HG03139 (cell line): Measurements from ENCODE around the gene SULF2.

Experiments used
- ATAC-seq: cut with Tn5 transposase; IDR thresholded peaks from one replicate; pipeline ENCODE4 v1.9.1; 2021; ENCODE audit not compliant: unreplicated experiment

The SULF2 gene

DNA sequence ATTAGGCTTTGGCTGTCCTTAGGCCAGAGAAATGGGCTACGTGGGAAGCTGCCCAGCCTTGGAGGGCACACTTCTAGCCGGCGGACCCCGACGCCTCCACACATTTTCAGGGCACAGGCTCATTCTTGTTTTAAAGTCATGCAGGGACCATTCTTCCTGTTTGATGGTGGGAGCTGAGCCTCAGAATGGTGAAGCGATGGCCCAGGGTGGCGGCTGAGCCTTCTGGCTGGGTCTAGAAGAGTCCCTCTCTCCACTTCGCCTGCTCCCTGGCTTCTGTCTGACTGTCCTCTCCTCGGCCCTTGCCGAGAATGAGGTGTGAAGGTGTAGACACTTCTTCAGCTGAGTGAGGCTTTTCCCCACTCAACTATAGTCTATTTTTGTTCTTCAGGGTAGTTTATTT, 114.4 kb downstream of the SULF2 start:
- ATAC-seq: no peak

DNA sequence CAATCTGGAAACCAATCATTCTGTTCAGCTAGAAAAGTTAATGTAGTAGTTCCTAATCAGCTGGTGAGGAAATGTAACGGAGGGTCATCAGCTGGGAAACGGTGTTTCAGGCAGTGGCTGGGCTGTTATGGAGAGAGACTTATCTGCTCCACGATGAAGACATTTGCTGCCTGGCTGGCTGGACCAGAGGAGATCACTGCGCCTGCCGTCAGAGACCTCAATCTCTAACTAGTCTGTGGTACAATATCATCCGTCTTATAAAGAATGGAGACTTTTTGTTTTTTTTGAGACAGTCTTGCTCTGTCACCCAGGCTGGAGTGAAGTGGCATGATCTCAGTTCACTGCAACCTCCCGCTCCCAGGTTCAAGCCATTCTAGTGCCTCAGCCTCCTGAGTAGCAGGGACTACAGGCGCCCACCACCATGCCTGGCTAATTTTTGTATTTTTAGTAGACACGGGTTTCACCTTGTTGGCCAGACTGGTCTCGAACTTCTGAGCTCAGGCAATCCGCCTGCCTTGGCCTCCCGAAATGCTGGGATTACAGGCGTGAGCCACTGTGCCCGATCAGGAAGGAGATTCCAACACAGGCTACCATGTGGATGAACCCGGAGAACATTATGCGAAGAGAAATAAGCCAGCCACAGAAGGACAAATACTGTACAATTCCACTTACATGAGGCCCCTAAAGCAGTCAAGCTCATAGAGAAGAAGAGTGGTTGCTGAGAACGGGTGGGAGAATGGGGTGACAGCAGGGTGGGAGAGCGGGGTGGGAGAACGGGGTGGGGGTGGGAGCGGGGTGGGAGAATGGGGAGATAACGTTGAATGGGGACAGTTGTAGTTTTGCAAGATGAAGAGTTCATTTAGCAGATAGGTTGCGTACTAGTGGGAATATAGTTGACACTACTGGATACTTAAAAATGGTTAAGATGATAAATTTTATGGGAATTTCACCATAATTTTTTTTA, 115.1 kb downstream of the SULF2 start:
- ATAC-seq: no peak

DNA sequence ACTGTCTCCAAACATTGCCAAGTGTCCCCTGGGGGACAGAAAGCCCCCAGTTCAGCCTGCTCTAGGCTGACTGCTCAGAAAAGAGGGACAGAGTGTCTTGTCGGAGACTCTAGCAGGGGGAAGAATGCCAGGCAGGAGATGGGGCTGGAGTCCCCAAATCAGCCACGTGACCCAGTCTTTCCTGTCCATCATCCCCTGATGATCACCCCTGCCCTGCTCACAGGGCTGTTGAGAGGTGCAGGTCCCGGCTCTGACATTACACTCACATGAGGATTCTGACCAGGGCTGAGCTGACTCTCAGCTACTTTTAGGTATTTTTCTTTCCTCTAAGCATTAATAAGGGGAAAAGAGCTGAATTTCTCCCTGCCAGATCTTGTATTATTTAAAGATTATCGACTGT, 115.8 kb downstream of the SULF2 start:
- ATAC-seq: no peak

DNA sequence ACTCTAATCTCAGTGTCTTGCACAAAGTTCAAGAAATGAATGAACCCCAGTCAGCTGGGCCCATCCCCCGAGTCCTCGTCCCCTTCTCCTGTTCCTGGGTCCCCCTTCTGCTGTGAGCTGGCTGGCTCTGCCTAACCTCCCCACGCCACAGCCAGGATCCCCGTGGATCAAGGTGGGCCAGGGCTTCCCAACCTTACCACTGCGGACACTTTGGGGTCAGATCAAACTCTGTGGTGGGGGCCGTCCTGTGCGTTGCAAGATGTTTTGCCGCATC, 116.2 kb downstream of the SULF2 start:
- ATAC-seq: no peak

DNA sequence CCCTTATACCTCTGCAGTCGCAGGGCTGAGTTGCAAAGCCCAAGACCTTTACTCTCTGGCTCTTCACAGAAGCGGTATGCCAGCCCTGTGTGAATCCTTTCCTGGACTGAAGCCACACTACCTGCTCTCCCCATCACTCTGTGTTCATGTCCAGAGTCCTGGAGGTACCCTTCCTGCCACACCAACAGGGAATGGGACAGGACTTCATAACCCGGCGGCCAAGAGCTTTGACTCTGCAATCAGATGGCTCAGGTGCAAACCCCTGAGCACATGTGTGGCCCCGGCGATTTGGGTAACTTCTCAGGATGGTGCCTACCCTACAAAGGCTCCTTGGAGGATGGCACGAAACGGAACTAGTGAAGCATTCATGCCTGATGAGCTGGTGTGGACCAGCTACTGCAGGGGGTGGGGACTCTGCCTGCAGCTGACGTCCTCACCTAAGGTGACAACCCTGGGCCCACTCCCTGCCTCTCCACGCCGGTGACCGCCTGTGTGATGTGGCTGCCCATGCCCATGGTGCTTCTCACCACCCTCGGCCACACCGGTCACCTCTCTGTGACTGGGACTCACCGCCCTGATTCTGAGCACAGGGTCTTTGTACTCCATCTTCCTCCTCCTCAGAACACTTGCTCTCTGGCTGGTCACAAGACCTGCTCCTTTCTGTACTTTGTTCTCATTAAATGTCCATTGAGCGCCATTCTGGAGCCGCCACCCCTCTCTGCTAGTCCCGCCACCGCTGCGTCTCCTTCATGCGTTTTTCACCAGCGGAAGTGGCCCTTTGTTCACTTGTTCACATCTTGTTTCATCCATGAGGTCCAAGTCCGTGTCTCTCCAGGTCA, 116.7 kb downstream of the SULF2 start:
- ATAC-seq: no peak

DNA sequence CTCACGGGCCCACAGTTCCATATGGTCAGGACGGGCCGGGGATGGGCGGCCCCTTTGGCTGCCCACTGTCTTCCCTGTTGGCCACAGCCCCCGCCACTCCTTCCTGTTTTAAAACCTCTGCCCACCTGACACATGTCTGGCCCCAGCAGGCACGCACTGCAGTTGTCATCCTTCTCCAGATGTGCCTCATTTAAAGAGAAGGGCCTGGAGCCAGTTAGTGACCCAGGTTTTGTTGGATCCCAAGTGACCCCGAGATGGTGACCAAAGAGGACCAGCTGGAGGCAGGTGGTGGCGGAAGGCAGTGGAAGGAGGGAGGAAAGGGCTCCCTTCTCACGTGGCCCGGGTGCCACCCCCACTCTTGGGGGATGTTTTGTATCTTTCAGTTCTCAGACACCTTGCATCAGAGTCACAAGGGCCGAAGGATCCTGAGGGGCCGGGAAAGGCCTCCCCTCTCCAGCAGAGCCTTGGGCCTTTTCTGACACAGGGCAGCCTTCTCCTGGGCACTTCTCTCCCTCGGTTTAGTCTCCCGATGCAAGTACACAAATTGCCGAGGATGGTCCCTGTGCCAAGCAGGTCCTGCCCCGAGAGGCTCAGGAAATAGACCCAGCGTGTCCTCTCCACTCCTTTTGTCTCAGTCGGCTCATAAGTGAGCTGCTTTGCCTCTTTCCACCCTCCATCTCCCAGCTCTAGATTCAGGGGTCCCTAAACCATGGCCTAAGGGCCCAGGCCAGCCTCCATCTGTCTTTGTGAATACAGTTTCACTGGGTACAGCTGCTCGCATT, 117.6 kb downstream of the SULF2 start:
- no peak for ATAC-seq

DNA sequence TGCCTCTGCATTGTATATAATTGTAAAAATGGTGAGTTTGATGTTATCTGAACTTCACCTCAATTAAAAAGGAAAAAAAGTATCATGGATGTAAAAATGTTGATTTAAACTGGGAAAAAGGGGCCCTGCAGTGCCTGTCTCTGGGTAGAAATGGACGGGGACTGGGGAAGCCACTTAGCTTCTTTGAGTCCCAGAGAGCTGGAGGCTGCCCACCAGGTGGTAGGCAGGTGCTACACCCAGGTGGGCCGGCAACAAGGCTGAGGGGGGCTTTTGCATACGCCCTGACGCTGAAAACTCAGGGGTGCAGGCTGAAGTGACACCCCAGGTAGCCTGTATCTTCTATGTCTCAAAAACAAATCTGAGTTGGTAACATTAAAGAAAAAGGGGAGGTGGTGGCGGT, 118.2 kb downstream of the SULF2 start:
- ATAC-seq: no peak

DNA sequence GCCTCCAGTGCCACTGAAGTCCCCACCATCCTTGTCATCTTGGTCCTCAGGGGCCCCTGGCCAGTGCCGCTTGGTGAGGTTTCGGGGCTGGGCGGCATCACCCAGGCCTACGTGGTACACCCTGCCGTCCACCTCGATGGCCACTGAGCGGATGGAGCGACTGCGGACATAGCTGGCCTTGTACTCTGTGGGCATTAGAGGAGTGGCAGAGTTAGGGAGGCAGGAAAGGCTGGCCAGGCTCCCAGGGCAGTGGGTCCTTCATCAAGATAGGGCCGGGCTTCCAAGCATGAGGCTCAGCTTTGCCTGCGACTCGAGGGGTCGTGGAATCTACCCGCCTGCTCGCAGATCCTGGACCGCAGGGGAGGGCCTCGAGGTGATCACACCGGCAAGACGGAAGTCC, 119.0 kb downstream of the SULF2 start:
- no peak for ATAC-seq

DNA sequence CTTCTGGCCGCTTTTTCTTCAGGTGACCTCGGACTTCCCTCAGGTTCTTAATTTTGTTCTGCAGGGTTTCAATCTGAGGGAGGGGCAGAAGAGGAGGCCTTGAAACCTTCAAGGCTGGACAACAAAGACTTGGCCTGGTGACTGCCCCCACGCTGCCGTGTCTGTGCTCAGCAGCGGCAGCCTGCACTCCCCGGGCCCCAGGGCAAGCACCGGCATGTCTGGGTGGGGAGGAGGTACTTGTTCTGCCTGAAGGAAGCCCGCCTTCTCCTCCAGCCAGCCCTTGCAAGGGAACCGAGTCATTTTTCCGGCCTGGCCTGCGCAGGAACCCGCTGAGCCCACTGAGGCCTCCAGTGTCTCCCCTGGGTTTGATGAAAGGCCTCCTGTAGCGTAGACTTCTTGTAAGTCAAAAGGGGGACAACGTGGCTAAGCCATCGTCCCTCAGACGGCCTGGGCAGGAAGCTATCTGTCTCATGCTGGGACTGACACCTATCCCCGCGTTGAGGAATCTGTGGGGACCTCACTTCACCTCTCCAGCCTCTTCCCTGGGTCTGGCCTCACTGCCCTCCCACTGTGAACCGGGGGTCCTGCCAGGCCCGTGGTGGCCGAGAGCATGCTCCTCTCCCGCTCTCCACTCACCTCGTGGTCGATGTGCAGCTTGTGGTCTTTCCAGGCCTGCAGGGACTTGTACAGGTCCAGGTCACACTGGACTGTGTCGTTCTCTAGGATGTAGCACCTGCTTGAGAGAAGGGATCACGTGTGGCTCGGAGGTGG, 119.9 kb downstream of the SULF2 start:
- no peak for ATAC-seq

DNA sequence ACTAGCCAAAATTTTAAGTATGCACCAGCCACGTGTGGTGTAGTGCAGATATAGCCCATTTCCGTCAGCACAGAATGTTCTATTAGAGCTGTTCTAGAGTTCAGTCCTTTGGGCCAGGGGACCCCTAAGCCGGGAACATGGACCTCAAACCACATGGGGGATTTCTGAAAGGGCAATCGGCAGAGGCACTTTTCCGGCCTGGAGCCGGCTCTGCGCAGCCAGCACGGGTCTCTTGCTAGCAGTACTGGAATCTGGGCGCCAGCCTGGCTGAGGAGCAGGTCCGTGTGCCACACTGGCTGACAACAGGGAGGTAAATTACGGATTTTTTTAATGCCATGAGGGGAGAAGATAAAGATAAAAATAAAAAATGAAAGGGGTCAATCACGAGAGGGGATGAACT, 120.5 kb downstream of the SULF2 start:
- ATAC-seq: no peak

DNA sequence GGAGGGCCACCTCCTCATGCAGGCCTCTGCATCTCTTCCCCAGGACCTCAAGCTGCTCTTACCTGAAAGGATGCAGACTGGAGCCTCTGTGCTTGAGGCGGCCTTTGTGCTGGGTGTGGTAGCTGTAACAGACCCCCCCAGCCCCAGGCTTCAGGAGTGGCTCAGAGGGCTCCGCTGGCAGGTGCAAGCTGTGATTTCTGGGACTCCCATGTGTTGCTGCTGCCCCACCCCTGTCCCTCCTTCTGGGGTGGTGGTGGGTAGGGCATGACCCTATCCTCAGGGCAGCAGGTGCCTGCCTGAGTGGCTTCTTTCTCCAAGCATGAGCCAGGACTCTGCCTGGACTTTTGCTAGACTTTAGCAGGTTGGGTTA, 121.2 kb downstream of the SULF2 start:
- no peak for ATAC-seq

DNA sequence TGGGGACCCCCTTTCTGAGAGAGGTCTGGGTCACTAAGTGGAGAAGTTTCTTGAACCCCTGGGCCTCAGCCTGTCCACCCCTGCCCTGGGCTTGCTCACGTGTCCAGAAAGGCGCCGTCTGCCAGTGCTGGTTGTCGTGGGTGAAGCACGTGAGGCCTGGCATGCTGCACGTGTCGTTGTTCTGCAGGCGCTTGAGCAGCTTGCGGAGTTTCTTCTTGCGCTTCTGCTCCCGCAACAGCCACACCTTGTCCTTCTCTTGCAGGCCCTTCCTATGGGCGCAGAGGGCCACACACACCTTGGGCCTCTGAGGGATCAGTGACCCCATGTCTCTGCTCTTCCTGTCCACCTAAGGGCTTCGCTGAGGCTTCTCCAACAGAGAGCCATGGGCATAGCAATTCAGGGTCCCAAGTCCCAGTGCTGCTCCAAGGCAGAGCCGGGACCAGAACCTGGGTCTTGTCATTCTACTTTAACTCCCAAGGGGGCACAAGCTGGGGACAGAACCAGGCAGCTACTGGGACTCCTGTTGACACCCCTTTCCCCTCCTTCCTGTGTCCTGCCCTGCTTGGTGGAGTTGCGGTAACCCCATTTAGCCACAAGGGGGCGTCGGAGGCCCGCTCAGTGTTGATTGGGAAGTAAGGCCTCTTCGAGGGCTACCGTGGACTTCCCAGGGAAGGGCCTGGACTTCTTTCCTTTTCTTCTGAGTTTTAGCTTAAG, 121.8 kb downstream of the SULF2 start:
- ATAC-seq: no peak

DNA sequence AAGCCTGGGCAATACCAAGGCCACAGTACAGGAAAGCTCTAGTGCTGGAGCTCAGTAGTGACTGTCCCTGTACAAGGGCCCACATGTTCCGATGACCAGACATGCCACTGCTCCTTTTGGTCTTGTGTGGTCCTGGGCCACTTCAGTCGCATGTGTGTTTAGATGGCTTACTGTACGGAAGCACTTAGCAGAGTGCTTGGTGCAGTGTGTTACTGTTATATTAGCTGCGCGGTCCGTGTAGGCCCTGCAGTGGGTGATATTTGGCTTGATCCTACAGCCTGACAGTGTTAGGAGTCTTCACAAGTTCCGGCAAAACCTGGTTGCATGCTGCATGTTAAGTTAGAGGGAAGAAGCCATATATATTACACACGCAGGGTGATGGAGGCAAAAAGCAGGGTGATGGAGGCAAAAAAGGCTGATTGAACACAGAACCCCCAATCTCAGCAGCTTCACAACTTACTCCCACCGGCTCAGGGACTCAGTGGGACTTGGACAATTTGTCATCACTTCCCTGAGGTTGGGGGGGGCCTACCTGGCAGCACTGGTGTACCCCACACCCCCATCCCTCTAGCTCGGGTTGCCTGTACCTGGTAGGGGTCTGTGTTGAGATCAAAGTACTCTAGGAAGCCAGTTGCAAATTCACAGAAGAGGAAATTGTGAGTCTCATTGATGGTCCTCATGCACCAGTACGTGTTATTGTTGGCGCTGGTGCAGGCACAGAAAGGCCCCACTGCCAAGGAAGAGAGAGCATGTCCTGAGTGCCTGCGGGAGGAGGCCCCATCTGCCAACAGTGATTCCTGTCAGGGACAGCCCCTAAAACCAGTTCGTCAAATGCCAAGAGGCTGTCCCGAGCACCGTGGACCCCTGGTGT, 122.6 kb downstream of the SULF2 start:
- no peak for ATAC-seq

DNA sequence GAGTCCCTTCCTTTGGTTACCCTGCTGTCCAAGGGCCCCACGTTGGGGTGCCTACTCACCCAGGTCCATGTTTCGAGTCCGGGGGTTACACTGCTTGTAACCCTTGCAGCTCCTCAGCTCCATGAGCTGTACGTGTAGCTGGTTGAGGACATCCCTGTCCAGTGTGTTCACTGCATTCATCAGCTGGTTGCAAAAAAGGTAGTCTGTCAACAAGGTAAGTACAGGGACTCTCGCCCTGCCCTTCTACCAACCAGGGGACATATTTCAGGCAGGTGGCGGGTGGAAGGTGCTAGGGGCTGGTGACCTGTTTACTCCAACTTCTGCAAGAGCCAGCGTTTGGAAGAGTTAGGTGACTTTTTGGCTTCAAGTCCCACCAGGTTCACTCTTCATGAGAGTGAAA, 123.6 kb downstream of the SULF2 start:
- no peak for ATAC-seq

DNA sequence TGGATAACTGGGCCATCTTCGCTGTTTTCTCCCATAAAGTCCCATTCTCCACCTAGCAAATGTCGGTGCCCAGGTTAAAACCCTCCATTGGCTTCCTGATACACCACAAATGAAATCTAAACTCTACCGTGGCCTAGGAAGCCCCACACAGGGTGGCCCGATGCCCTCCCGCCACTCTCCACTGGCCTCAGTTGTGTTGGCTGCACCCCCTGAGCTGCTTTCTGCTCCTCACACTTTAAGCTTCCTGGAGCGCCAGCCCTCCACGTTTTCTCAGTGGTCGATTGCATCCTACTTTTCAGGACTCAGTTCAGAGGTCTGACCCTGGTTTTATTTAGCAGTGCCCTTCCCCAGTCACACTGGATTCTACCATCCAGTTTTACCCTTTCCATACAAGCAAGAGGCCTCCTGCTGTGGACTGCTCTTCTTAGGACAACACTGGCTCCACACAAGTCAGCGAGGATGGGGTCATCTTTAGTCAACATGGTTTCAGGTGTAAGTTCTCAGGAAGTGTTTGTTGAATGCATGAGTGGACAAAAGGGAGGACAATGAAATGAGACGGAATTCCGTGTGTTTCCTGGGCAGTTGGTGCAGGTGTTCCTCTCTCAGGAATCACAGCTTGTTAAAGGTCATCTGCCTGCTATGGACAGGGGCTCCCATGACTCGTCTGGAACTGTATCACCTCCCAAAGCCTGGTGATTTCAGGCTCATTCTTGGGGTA, 124.1 kb downstream of the SULF2 start:
- ATAC-seq: no peak

DNA sequence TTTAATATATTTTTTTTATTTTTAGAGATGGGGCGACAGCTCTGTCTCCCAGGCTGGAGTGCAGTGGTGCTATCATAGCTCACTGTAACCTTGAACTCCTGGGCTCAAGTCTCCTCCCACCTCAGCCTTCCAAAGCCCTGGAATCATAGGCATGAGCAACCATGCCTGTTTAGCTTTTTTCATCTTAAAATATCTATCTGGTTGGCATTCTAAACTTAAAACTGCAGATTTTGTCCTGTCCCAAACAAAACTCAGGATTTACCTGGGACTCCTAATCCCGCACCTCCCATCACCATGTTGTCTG, 124.7 kb downstream of the SULF2 start:
- ATAC-seq: no peak

DNA sequence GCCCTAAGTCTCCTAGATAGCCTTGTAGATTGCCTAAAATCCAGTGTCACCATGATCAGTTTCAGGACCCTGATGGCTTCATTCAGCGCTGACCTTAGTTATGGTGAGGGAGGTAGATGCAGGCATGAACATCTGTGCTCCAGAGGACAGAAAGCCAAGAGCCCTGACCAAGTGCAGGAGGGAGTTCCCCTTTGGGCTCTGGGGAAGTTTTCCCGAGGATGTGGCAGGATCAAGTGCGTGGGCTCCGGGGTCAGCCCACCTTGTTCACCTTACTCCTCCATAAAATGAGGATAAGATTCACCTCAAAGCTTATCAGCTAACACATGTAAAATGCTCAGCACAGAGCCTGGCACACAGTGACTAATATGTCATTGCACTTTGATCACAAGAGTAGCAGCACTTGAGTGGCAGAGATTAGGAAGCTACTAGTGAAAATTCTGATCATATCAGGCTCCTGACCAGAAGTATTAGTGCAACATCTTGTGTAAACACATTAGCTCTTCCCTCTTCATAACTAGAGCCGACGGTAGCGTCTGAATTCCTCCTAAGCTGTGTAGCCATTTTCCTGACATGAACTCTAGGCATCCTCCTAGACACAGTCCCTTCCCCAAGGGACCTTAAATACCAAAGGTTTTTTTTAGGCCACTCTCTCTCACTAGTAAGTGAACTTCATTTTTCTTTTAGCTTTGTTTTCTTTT, 125.2 kb downstream of the SULF2 start:
- no peak for ATAC-seq

DNA sequence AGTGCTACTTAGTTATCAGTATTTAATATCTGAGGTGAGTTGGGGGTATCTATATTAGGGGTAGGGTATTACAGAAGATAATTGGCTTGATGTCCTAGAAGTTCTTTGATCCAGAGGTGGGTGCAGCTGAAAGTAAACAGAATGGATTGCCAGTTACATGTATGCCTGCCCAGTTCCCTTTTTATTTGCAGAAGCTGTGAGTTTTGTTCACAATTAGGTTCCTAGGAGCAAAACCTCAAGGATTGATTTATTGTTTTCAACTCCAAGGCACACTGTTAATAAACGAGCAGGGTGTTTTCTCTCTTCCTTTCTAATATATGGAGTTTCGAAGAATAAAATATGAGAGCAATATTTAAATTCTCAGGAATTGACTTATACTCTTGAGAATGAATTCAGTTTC, 129.0 kb downstream of the SULF2 start:
- ATAC-seq: no peak
